GM12891 (cell line): ENCODE measurements around the gene GLIS1.

ENCODE experiments used
- POLR2A ChIP-seq: IDR thresholded peaks from 2 replicates; pipeline ENCODE4 v1.6.1; 2011; ENCODE audit warnings: low read depth, low read length, control low read depth
- POLR2AphosphoS5 ChIP-seq: IDR thresholded peaks from 2 replicates; pipeline ENCODE4 v1.6.1; 2011; ENCODE audit warnings: low read depth, low read length, control low read depth

DNA sequence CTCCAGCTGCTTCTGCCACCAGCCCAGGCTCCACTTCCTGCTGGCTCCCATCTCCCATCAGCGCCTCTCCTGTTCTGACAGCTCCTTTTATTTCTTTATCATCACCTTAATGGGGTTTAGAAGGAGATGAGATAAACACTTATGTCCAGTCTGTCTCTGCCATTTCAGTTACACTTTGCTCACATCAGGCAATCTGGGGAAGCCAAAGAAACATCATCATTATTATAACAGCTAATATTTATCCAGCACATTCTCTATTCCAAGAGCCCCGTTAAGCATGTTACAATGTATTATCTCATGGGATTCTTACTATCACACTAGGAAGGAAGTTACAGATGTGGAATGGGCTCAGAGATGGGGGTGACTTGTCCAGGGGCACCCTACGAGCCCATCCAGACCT, 248.6 kb downstream of the GLIS1 start:
- TF ChIP-seq POLR2AphosphoS5 (no peak), POLR2A (no peak)
